Measurements from ENCODE around the gene ADORA1.

ADORA1 gene

GRCh38 chr1:203158423-203158822 lies 30.9 kb downstream of the ADORA1 start:
- DNase-seq (ENCODE audit: low read depth, low spot score): no peak

GRCh38 chr1:203158960-203159665 lies 31.6 kb downstream of the ADORA1 start:
- no peak for DNase-seq (ENCODE audit: low read depth, low spot score)

DNA sequence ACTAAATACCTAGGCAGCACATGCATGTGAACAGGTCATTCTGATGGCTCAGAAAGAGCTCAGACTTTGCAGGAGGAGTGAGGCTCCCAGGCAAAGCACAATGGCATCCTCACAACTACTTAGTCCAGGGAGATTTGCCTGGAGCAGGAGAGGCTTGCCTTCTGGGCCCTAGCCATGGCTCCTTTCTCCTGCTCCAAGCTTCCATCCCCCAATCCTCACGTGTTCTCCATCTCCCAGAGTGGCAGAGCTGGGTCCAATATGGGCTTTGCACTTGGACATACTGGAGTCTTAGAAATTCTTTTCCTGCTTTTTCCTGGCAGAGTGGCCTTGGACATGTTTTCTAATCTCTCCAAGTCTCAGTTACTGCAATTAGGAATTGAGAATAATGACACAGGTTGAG lies 32.3 kb downstream of the ADORA1 start:
- DNase-seq (ENCODE audit: low read depth, low spot score): no peak

DNA sequence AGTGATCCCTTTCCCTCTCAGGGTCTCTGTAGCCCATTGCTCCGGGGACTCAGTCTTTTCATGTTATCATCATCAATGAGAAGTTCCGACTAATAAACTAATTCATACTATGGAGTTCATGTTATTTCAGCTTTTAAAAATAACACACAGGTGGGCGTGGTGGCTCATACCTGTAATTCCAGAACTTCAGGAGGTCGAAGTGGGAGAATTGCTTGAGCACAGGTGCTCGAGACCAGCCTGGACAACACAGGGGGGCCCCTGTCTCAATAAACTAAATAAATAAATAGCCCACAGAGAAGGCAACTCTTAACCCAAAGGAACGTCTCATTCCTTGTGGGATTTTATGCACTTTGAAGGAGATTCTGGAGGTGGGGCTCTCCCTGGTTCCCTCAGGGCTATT lies 33.6 kb downstream of the ADORA1 start:
- DNase-seq (ENCODE audit: low read depth, low spot score): no peak

- DNase-seq (ENCODE audit: low read depth, low spot score): no peak
Observed at GRCh38 chr1:203161703-203162102, 34.2 kb downstream of the ADORA1 start.

- no peak for DNase-seq (ENCODE audit: low read depth, low spot score)
Observed at GRCh38 chr1:203162403-203162802, 34.9 kb downstream of the ADORA1 start.

- DNase-seq (ENCODE audit: low read depth, low spot score): no peak
Observed at GRCh38 chr1:203163891-203164635, 36.5 kb downstream of the ADORA1 start.

DNA sequence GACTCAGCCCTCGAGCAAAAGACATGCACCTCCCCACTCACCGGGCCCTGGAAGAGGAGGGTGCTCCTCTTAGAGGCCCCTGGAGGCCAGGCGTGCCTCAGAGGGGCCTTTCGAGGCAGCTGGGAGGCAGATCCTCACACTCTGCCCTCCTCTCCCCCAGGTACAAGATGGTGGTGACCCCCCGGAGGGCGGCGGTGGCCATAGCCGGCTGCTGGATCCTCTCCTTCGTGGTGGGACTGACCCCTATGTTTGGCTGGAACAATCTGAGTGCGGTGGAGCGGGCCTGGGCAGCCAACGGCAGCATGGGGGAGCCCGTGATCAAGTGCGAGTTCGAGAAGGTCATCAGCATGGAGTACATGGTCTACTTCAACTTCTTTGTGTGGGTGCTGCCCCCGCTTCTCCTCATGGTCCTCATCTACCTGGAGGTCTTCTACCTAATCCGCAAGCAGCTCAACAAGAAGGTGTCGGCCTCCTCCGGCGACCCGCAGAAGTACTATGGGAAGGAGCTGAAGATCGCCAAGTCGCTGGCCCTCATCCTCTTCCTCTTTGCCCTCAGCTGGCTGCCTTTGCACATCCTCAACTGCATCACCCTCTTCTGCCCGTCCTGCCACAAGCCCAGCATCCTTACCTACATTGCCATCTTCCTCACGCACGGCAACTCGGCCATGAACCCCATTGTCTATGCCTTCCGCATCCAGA lies 37.7 kb downstream of the ADORA1 start:
- DNase-seq (ENCODE audit: low read depth, low spot score): no peak

- no peak for DNase-seq (ENCODE audit: low read depth, low spot score)
Observed at GRCh38 chr1:203165800-203166161, 38.3 kb downstream of the ADORA1 start.

- DNase-seq (ENCODE audit: low read depth, low spot score): no peak
Observed at GRCh38 chr1:203166192-203166940, 38.8 kb downstream of the ADORA1 start.

DNA sequence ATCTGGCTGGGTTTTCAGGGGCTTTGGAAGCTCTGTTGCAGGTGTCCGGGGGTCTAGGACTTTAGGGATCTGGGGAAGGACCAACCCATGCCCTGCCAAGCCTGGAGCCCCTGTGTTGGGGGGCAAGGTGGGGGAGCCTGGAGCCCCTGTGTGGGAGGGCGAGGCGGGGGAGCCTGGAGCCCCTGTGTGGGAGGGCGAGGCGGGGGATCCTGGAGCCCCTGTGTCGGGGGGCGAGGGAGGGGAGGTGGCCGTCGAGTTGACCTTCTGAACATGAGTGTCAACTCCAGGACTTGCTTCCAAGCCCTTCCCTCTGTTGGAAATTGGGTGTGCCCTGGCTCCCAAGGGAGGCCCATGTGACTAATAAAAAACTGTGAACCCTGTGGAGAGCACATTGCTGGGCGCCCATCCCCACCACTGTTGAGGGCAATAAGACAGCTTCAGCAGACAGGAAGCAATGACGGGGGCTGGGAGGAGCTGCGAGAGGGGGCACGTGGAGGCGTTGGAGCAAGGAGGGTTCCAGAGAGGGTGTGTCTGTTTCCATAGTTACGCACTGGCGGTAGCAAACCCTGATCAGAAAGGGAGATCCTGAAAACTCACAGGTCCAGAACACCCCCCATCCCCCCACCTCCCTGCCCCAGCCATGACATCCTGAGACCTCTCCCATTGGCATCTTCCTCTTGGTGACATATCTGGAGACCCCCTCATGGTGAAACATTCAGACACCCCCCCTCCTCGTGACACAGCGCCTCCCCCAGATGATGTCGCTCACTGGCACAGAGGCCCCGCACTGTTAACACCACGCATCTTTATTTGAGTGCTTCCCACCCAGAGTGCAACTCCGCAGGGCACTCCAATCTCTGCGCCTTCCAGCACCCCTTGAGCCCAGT lies 39.7 kb downstream of the ADORA1 start:
- no peak for DNase-seq (ENCODE audit: low read depth, low spot score)

GRCh38 chr1:203167913-203168200 lies 40.3 kb downstream of the ADORA1 start:
- DNase-seq (ENCODE audit: low read depth, low spot score): no peak

DNA sequence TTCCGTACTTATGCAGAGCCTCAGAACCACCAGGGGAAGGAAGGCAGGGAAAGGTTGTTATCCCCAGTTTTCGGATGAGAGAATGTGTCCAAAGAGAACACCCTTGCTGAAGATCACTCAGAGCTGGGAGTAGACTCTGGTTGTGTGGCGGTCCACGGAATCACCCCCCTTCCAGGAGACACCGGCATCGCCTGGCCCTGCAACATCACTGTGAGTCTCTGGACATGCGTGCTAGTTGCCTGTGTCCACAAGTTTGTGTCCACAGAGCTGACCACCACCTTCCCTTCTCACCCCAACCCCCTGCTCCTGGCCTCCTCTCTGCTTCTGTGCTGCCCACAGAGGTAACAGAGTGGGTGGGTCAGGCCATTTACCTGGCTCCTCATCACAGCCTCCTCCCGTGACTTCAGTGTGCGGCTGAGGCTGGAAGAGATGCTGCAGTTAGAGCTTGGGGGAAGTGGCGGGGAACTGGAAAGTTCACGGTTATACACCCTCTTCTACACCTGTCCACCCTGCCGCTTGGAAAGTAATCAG lies 40.8 kb downstream of the ADORA1 start:
- no peak for DNase-seq (ENCODE audit: low read depth, low spot score)

DNA sequence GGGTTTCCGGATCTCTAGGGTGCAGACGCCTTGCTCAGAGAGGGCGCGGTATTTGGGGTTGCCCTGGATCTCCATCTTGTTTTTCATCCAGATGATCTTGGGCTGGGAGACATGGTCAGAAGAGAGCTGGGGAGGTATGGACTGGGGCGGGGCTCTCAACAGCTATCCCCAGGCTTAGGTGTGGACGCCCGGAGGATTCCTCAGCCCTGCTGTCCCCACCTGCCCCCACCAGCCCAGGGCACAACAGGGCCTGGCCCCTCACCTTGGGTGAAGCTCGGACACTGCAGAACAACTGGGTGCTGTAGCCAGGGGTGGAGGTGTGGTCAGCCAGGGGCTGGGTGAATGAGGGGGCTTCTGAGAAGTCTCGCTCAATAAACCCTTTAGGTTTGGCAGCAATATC lies 41.5 kb downstream of the ADORA1 start:
- no peak for DNase-seq (ENCODE audit: low read depth, low spot score)

GRCh38 chr1:203169770-203170520 lies 42.4 kb downstream of the ADORA1 start:
- DNase-seq (ENCODE audit: low read depth, low spot score): no peak

DNA sequence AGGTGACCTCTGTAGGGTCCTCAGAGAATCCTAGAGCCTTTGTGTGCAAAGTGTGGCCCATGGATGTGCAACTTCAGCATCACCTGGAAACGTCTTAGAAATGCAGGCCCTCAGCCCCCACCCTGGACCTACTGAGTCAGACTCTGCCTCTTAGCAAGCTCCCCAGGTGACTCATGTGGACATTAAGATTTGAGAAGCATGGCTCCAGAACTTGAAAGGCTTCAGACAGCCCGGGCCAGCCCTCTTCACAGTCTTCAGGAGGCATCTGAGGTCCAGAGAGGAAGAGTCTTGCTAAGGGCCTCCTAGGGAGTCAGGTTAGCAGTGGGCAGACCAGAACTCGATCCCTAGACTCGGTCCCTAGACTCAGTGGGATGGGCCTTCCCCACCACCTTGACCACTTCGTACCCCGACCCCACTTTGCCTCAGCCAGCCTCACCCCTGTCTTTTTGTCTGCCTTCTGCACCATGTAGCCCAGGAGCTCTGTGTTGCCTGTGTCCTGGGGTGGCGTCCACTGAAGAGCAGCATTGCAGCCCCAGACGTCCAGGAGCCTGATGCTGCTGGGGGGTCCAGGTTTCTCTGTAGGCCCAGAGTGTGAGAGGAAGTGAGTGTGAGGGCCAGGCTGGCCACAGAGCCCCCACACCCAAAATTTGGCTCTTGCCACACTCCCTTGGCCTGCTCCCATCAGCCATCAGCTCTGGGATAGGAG lies 43.3 kb downstream of the ADORA1 start:
- DNase-seq (ENCODE audit: low read depth, low spot score): no peak

DNA sequence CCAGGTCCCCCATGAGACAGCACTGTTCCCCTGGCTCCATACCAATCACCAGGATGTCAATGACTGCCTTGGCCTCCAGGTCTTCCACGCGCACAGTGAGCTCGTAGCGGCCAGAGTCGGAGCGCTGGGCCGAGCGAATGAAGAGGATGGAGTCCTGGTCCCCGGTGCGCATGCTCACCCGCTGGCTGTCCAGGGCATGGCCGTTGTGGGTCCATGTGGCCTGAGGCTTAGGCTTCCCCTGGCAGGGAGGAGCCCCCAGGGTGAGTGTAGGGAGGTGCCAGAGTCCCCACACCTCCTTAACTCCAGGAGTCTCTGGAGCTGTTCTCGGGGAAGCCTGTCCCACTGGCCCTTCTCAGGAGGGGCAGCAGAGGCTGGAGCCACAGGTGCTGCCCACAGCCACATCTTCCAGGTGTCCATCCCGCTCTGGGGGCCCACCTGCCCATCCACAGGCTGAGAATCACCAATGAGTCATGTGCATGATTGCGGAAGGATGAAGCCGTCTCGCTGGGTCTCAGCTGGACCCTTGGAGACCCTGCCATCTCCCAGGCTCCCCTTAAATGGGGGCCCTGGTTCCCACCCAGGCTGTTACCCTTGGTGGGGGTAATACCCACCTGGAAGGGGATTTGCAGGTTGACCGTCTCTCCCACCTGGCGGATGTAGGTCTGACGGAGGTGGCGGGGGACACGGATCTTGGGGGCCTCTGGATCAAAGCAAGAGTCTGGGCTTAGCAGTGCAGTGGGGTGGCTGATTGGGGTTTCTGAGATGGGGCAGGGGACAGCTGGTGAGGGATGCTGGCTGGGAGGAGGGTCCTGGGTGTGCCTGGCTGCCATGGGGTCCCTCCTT lies 44.0 kb downstream of the ADORA1 start:
- no peak for DNase-seq (ENCODE audit: low read depth, low spot score)

- DNase-seq (ENCODE audit: low read depth, low spot score): no peak
Observed at GRCh38 chr1:203172184-203173010, 44.9 kb downstream of the ADORA1 start.
